Measurements from ENCODE around the gene SAMM50.

SAMM50 gene

GRCh38 chr22:44032126-44032730 is 77.0 kb downstream of the SAMM50 start:
- DNase-seq, result no peak

- no peak for DNase-seq
Measured at GRCh38 chr22:44033287-44033686, 78.0 kb downstream of the SAMM50 start.

GRCh38 chr22:44033694-44034093 is 78.5 kb downstream of the SAMM50 start:
- DNase-seq, result no peak

GRCh38 chr22:44037519-44038375 is 82.5 kb downstream of the SAMM50 start:
- no peak for DNase-seq

- no peak for DNase-seq
Measured at GRCh38 chr22:44039566-44040171, 84.4 kb downstream of the SAMM50 start.

GRCh38 chr22:44042249-44043218 is 87.3 kb downstream of the SAMM50 start:
- DNase-seq, result no peak

- no peak for DNase-seq
Measured at GRCh38 chr22:44045145-44045544, 89.9 kb downstream of the SAMM50 start.

All from midbrain (tissue), 1 donor.